Vagina (tissue), 2 donors: ENCODE data around the gene CCDC9.

Experiments
- CTCF ChIP-seq, 3 experiments: fragments of 450-650 bp in 2 of 3; fragments of 200-600 bp in 1 of 3; sonication (generic) in 1 of 3; IDR thresholded peaks; one replicate each; pipeline ENCODE4 v1.5.1; 2017 to 2019; ENCODE audit warnings: antibody characterized with exemption in 3 of 3, mild to moderate bottlenecking in 2 of 3, moderate library complexity in 2 of 3
- POLR2AphosphoS5 ChIP-seq, 2 donors: sonication (generic); formaldehyde crosslinking; IDR thresholded peaks; one replicate each; pipeline ENCODE4 v1.9.0; 2017; ENCODE audit warnings: antibody characterized with exemption in 2 of 2, mild to moderate bottlenecking in 2 of 2, low read depth in 1 of 2; ENCODE audit not compliant: insufficient read depth in 1 of 2

- TF ChIP-seq POLR2AphosphoS5 (IDR thresholded peaks at IDR 0.05; ENCODE audit: insufficient read depth in 1 of 2, low read depth in 1 of 2) (no peak), CTCF (IDR thresholded peaks at IDR 0.05) (no peak)
These were observed 8.3 kb downstream of the CCDC9 start for GRCh38 chr19:47264629-47265028.
